ENCODE results near the gene INIP. TPM values are rescaled to one million over a fixed set of nuclear protein-coding genes. Genes with fewer than 3 reads are reported as not detected.

The INIP gene
- total RNA-seq, 1 experiment from 2014 or later, result 18.7 TPM

DNA sequence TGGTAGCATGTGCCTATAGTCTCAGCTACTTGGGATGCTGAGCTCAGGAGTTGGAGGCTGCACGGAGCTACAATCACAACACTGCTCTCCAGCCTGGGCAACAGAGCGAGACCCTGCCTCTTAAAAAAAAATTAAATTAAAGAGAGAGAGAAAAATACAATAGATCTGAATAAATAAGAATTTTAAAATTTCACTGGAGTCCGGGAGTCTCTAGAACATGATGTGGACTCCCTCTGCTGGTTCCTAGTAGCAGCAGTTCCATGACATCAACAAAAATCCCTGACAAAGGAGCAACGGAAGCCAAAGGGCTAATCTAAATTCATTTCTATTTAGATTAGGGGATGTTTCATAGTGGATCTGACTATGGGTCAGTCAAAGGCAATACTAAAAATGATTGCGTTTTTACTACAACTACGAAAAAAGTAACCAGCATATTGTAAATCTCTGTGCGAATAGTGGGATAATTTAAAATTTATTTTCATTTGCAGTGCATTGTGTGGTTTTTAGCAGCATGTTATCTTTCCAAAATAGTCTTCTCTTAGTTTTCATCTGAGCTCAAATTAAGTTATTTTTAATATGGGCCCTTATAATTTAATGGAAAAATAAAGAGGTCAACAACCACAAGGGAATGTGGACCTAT is 6.7 kb downstream of the INIP start:
- no peaks in the 10 kb centered on the region for H3K9me3 Mint-ChIP-seq (ENCODE audit: low read depth, unreplicated experiment)
- BruUV-seq (replicated peaks), result no TSS peak
- no peak for DNase-seq
- no peaks in the 10 kb centered on the region for H3K27me3 Mint-ChIP-seq (ENCODE audit: unreplicated experiment)
- no peak overlapping the region for H3K4me3 Mint-ChIP-seq (ENCODE audit: low read depth, unreplicated experiment)
- CTCF ChIA-PET, result no interaction called here
- H3K27ac Mint-ChIP-seq (ENCODE audit: unreplicated experiment), result no peak overlapping the region
- H3K36me3 Mint-ChIP-seq (ENCODE audit: insufficient read depth, unreplicated experiment), result no peaks in the 10 kb centered on the region
- peak; percentile 34 for TF ChIP-seq CTCF (IDR thresholded peaks at IDR 0.05; ENCODE audit: unreplicated experiment)
- intact Hi-C loops (cut with micrococcal nuclease; ENCODE audit: unreplicated experiment), result loop anchor here (5.0 kb wide), 1 partner anchor 269 kb away; no protein-coding TSS in a partner anchor
- no peaks in the 10 kb centered on the region for H3K4me1 Mint-ChIP-seq (ENCODE audit: low read depth, unreplicated experiment)

DNA sequence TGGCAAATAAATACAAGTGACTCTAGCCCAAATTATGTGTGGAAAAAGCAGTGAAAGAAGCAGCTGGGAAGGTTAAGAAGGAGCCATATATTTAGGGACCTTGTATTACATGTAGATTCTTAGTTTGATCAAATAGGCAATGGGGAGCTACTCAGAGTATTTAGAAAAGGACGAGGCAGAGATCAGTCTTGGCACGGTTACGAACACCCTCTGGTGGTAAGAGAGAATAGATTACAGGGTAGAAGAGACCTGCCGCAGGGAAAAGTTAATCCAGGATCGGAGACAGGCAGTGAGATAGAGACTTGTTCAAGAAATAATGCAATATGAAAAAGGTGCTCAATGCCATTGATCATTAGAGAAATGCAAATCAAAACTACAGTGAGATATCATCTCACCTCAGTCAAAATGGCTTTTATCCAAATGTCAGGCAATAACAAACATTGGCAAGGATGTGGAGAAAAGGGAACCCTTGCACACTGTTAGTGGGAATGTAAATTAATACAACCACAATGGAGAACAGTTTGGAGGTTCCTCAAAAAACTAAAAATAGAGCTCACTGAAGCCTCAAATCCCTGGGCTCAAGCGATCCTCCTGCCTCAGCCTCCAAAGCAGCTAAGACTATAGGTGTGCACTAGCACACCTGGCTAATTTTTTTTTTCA is 12.0 kb downstream of the INIP start:
- intact Hi-C loops (cut with micrococcal nuclease; ENCODE audit: unreplicated experiment), result loop anchor here (10.0 kb wide), 1 partner anchor 621 kb away; no protein-coding TSS in a partner anchor

DNA sequence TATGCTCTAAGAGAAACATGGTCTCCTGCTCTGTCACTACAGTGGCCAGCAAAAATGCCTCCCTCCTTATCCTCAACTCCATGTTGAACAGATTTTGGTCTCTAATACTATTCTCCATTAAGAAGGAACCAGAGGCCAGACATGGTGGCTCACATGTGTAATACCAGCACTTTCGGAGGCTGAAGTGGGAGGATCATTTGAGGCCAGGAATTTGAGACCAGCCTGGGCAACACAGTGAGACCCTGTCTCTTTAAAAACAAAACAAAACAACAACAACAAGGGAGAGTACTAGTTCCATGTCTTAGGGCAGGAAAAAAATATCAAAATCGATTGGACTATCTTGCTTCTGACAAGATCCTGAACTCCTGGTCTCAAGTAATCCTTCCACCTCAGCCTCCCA is 14.6 kb downstream of the INIP start:
- H3K36me3 Mint-ChIP-seq (ENCODE audit: insufficient read depth, unreplicated experiment), result no peaks in the 10 kb centered on the region
- no peak for DNase-seq
- no peak for TF ChIP-seq CTCF (IDR thresholded peaks at IDR 0.05; ENCODE audit: unreplicated experiment)
- intact Hi-C loops (cut with micrococcal nuclease; ENCODE audit: unreplicated experiment), result loop anchor here (10.0 kb wide), 1 partner anchor 619 kb away; no protein-coding TSS in a partner anchor
- H3K4me1 Mint-ChIP-seq (ENCODE audit: low read depth, unreplicated experiment), result no peaks in the 10 kb centered on the region
- no peak overlapping the region for H3K27ac Mint-ChIP-seq (ENCODE audit: unreplicated experiment)
- no peaks in the 10 kb centered on the region for H3K27me3 Mint-ChIP-seq (ENCODE audit: unreplicated experiment)
- no peak overlapping the region for H3K4me3 Mint-ChIP-seq (ENCODE audit: low read depth, unreplicated experiment)
- H3K9me3 Mint-ChIP-seq (ENCODE audit: low read depth, unreplicated experiment), result no peaks in the 10 kb centered on the region
- CTCF ChIA-PET, result no interaction called here
- BruUV-seq (replicated peaks), result no TSS peak

More for the DNA sequence above, 12.0 kb downstream of the INIP start:
- Mint-ChIP-seq H3K36me3 (ENCODE audit: insufficient read depth, unreplicated experiment) (no peaks in the 10 kb centered on the region), H3K4me1 (ENCODE audit: low read depth, unreplicated experiment) (no peaks in the 10 kb centered on the region), H3K4me3 (ENCODE audit: low read depth, unreplicated experiment) (no peak overlapping the region), H3K27ac (ENCODE audit: unreplicated experiment) (no peak overlapping the region), H3K27me3 (ENCODE audit: unreplicated experiment) (no peaks in the 10 kb centered on the region), H3K9me3 (ENCODE audit: low read depth, unreplicated experiment) (no peaks in the 10 kb centered on the region)
- CTCF ChIA-PET, result no interaction called here
- BruUV-seq (replicated peaks), result no TSS peak
- TF ChIP-seq CTCF (IDR thresholded peaks at IDR 0.05; ENCODE audit: unreplicated experiment), result no peak
- DNase-seq, result no peak

DNA sequence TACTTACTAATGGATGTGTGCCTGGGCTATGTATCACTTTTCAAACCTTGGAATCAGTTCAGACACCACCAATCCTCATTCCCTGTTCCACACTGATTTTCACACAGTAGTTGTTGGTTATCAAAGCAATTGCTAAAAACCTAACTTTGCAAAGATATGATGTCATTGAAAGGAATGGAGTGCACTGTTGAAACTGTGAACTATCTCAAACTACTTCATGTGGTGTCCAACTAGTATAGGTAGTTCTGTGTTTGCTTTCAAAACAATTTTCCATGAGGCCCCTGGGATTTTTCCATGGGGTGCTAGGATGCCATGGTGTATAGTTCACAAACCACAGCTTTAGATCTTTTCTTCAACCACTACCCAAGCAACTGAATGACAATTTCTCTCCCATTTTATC is 17.8 kb downstream of the INIP start:
- Mint-ChIP-seq H3K4me1 (ENCODE audit: low read depth, unreplicated experiment) (no peaks in the 10 kb centered on the region), H3K27ac (ENCODE audit: unreplicated experiment) (no peak overlapping the region), H3K4me3 (ENCODE audit: low read depth, unreplicated experiment) (no peak overlapping the region), H3K27me3 (ENCODE audit: unreplicated experiment) (no peaks in the 10 kb centered on the region), H3K36me3 (ENCODE audit: insufficient read depth, unreplicated experiment) (no peaks in the 10 kb centered on the region), H3K9me3 (ENCODE audit: low read depth, unreplicated experiment) (no peaks in the 10 kb centered on the region)
- CTCF ChIA-PET, result no interaction called here
- no peak for DNase-seq
- no TSS peak for BruUV-seq (replicated peaks)
- intact Hi-C loops (cut with micrococcal nuclease; ENCODE audit: unreplicated experiment), result loop anchor here (10.0 kb wide), 1 partner anchor 615 kb away; no protein-coding TSS in a partner anchor
- no peak for TF ChIP-seq CTCF (IDR thresholded peaks at IDR 0.05; ENCODE audit: unreplicated experiment)
